H9 (cell line): ENCODE measurements around the gene DCHS2. TPM values are rescaled to one million over a fixed set of nuclear protein-coding genes. Genes with fewer than 3 reads are reported as not detected.

Source experiments
- DNase-seq: peaks from one replicate; pipeline ENCODE4 v3.0.0-alpha.2; 2017
- H2AFZ ChIP-seq: one replicate; pipeline ENCODE4 v1.6.1; 2013; ENCODE audit warnings: mild to moderate bottlenecking, low read length, control low read depth, moderate library complexity
- H2AK5ac ChIP-seq: 2 replicates; pipeline ENCODE4 v1.6.1; 2013; ENCODE audit warnings: low read length, control low read depth, mixed read lengths; ENCODE audit not compliant: insufficient read length
- H2BK120ac ChIP-seq: one replicate; pipeline ENCODE4 v1.6.1; 2013; ENCODE audit warnings: low read depth, mild to moderate bottlenecking, low read length, control low read depth, inconsistent platforms; ENCODE audit not compliant: poor library complexity, severe bottlenecking
- H2BK12ac ChIP-seq: 2 replicates; pipeline ENCODE4 v1.6.1; 2013; ENCODE audit warnings: low read length, control low read depth, mixed read lengths, low read depth; ENCODE audit not compliant: insufficient read length
- H2BK15ac ChIP-seq: 2 replicates; pipeline ENCODE4 v1.6.1; 2013; ENCODE audit warnings: low read depth, low read length, control low read depth
- H2BK20ac ChIP-seq: one replicate; pipeline ENCODE4 v1.6.1; 2013; ENCODE audit warnings: low read depth, mild to moderate bottlenecking, low read length, control low read depth, inconsistent platforms; ENCODE audit not compliant: poor library complexity, severe bottlenecking
- H2BK5ac ChIP-seq: 2 replicates; pipeline ENCODE4 v1.6.1; 2013; ENCODE audit warnings: low read length, control low read depth, mixed read lengths; ENCODE audit not compliant: insufficient read length
- H3K14ac ChIP-seq: 2 replicates; pipeline ENCODE4 v1.6.1; 2013; ENCODE audit warnings: low read length, control low read depth; ENCODE audit not compliant: insufficient read depth
- H3K18ac ChIP-seq: 2 replicates; pipeline ENCODE4 v1.6.1; 2013; ENCODE audit warnings: low read depth, mild to moderate bottlenecking, mixed read lengths, low read length, control low read depth; ENCODE audit not compliant: insufficient read length
- H3K23ac ChIP-seq: 2 replicates; pipeline ENCODE4 v1.6.1; 2013; ENCODE audit warnings: low read length, control low read depth, mixed read lengths, low read depth; ENCODE audit not compliant: insufficient read length
- H3K23me2 ChIP-seq: 2 replicates; pipeline ENCODE4 v1.6.1; 2013; ENCODE audit warnings: low read depth, mild to moderate bottlenecking, mixed read lengths, low read length, control low read depth; ENCODE audit not compliant: insufficient read length, poor library complexity, severe bottlenecking
- H3K27ac ChIP-seq: 2 replicates; pipeline ENCODE4 v1.5.1; 2013; ENCODE audit warnings: low read length, control low read depth, mixed read lengths, low read depth; ENCODE audit not compliant: insufficient read length
- H3K27me3 ChIP-seq: 2 replicates; pipeline ENCODE4 v1.6.1; 2013; ENCODE audit warnings: low read length, control low read depth, inconsistent platforms; ENCODE audit not compliant: insufficient read depth
- H3K4ac ChIP-seq: 2 replicates; pipeline ENCODE4 v1.6.1; 2013; ENCODE audit warnings: low read depth, mild to moderate bottlenecking, control low read depth, inconsistent platforms, low read length, moderate library complexity
- H3K4me1 ChIP-seq: 2 replicates; pipeline ENCODE4 v1.6.1; 2013; ENCODE audit warnings: low read length, control low read depth, inconsistent platforms; ENCODE audit not compliant: insufficient read depth
- H3K4me2 ChIP-seq: 2 replicates; pipeline ENCODE4 v1.6.1; 2013; ENCODE audit warnings: low read length, control low read depth, mixed read lengths; ENCODE audit not compliant: insufficient read length, insufficient read depth
- H3K56ac ChIP-seq: 2 replicates; pipeline ENCODE4 v1.6.1; 2013; ENCODE audit warnings: low read depth, mild to moderate bottlenecking, mixed read lengths, low read length, control low read depth; ENCODE audit not compliant: insufficient read length
- H3K79me1 ChIP-seq: 2 replicates; pipeline ENCODE4 v1.6.1; 2013; ENCODE audit warnings: low read depth, mild to moderate bottlenecking, moderate library complexity, low read length, control low read depth, inconsistent platforms; ENCODE audit not compliant: insufficient read depth, poor library complexity, severe bottlenecking
- H3K79me2 ChIP-seq: 2 replicates; pipeline ENCODE4 v1.6.1; 2013; ENCODE audit warnings: low read length, control low read depth, inconsistent platforms; ENCODE audit not compliant: insufficient read depth
- H3K9ac ChIP-seq: 2 replicates; pipeline ENCODE4 v1.6.1; 2013; ENCODE audit warnings: low read length, control low read depth, mixed read lengths; ENCODE audit not compliant: insufficient read length; ENCODE audit errors: extremely low read depth
- H3K9me3 ChIP-seq: one replicate; pipeline ENCODE4 v1.6.1; 2013; ENCODE audit warnings: low read depth, low read length, inconsistent platforms; ENCODE audit not compliant: control insufficient read depth
- H3T11ph ChIP-seq: one replicate; pipeline ENCODE4 v1.6.1; 2013; ENCODE audit warnings: mild to moderate bottlenecking, low read length, control low read depth, inconsistent platforms
- H4K20me1 ChIP-seq: one replicate; pipeline ENCODE4 v1.6.1; 2013; ENCODE audit not compliant: control insufficient read depth, insufficient read length, insufficient read depth
- H4K5ac ChIP-seq: 2 replicates; pipeline ENCODE4 v1.6.1; 2013; ENCODE audit warnings: low read depth, mild to moderate bottlenecking, mixed read lengths, low read length, control low read depth; ENCODE audit not compliant: insufficient read length
- H4K8ac ChIP-seq: replicated peaks from 2 replicates; pipeline ENCODE4 v1.6.1; 2013; ENCODE audit warnings: low read length, control low read depth, mixed read lengths, low read depth; ENCODE audit not compliant: insufficient read length
- H4K91ac ChIP-seq: 2 replicates; pipeline ENCODE4 v1.6.1; 2013; ENCODE audit warnings: low read depth, mild to moderate bottlenecking, moderate library complexity, mixed read lengths, low read length, control low read depth; ENCODE audit not compliant: insufficient read length
- H3K27ac Mint-ChIP-seq, 3 experiments: 2 replicates in 2 of 3; 3 replicates in 1 of 3; pipeline ENCODE4 v1.8.0; 2020 to 2021; ENCODE audit warnings: mixed read lengths in 3 of 3, mild to moderate bottlenecking in 1 of 3, moderate library complexity in 1 of 3
- H3K27me3 Mint-ChIP-seq: 2 replicates; pipeline ENCODE4 v1.8.0; 2021; ENCODE audit warnings: low read depth, mild to moderate bottlenecking, moderate library complexity, mixed read lengths
- H3K36me3 Mint-ChIP-seq, 3 experiments: 2 replicates in 2 of 3; 3 replicates in 1 of 3; pipeline ENCODE4 v1.8.0; 2020 to 2021; ENCODE audit warnings: low read depth in 3 of 3, mixed read lengths in 3 of 3; ENCODE audit not compliant: insufficient read depth in 1 of 3
- H3K4me1 Mint-ChIP-seq, 2 experiments: 2 replicates each; pipeline ENCODE4 v1.8.0; 2020; ENCODE audit warnings: mixed read lengths in 2 of 2
- H3K4me3 Mint-ChIP-seq, 2 experiments: 2 replicates in 1 of 2; 3 replicates in 1 of 2; pipeline ENCODE4 v1.8.0; 2020 to 2021; ENCODE audit warnings: mild to moderate bottlenecking in 2 of 2, mixed read lengths in 2 of 2, moderate library complexity in 1 of 2
- H3K9me3 Mint-ChIP-seq, 2 experiments: 2 replicates in 1 of 2; 3 replicates in 1 of 2; pipeline ENCODE4 v1.8.0; 2020; ENCODE audit warnings: mild to moderate bottlenecking in 2 of 2, mixed read lengths in 2 of 2, moderate library complexity in 1 of 2
- WGBS: extraction: QIAGEN DNeasy Blood & Tissue Kit; methylation state at CpG from one replicate; pipeline ENCODE4 v1.1.7; 2013; ENCODE audit warnings: missing lambda C conversion rate, low lambda C conversion rate, mixed read lengths; ENCODE audit not compliant: insufficient read length; ENCODE audit errors: extremely low coverage; 5-methylcytosine and 5-hydroxymethylcytosine counted together
- total RNA-seq: library from RNA; stranded (reverse); gene quantifications from 2 replicates; pipeline ENCODE4 v1.2.1, GENCODE V29; 2021
- TF ChIP-seq, protein P1 (sequence below): fragments of 200-600 bp; sonication (generic); conservative IDR thresholded peaks from 3 replicates; pipeline ENCODE4 v1.8.0; 2021; ENCODE audit warnings: antibody characterized with exemption, mild to moderate bottlenecking

The DCHS2 gene
- total RNA-seq, 1 experiment from 2014 or later = 0.57 TPM

DNA sequence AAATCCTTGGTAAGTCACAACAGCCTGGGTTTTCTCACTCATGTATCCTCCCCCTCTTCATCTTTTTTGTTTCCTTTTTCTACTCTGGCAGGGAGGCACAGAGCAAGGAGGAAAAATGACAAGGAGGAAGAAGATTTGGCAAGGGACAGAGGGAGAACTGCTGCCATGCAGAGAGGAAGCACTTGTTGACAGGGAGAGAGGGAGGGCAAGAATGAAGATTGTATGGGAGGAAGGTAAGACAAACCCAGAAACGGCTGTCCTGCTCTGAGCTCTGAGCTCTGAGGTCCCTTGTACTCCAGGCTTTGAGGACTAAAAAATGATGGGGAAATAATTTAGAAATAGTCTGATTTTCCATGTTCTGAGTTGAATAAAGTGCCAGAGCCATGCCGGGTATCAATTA is 123.9 kb downstream of the DCHS2 start:
- Mint-ChIP-seq H3K4me3 (no peak overlapping the region; a peak in 1 of 5 replicates), H3K4me1 (peaks cover 4 to 14% of the 10 kb centered on the region in 2 experiments), H3K27ac (no peak overlapping the region; a peak in 3 of 7 replicates), H3K27me3 (peaks cover 3% of the 10 kb centered on the region), H3K36me3 (no peaks in the 10 kb centered on the region), H3K9me3 (no peaks in the 10 kb centered on the region)
- Histone ChIP-seq H4K5ac (no peak overlapping the region), H3K23me2 (no peaks in the 10 kb centered on the region), H3K14ac (no peak overlapping the region), H2BK20ac (no peak overlapping the region), H4K91ac (no peak overlapping the region), H4K20me1 (no peaks in the 10 kb centered on the region), H2BK15ac (no peak overlapping the region), H2BK12ac (no peak overlapping the region), H3K79me2 (no peaks in the 10 kb centered on the region), H3K18ac (no peak overlapping the region), H3T11ph (no peak overlapping the region), H3K4me2 (no peak overlapping the region), H3K27me3 (no peaks in the 10 kb centered on the region), H2AK5ac (no peak overlapping the region), H3K9me3 (no peaks in the 10 kb centered on the region), H2BK120ac (no peak overlapping the region), H4K8ac (no peak overlapping the region), H3K4ac (no peak overlapping the region), H2BK5ac (no peak overlapping the region), H3K4me1 (no peaks in the 10 kb centered on the region; the same call in 1 of the 2 replicates), H3K23ac (no peak overlapping the region), H3K9ac (no peak overlapping the region), H3K27ac (no peak overlapping the region), H3K79me1 (no peaks in the 10 kb centered on the region), H3K56ac (no peak overlapping the region), H2AFZ (no peak overlapping the region)
- no peak for DNase-seq
- TF ChIP-seq, protein P1, sequence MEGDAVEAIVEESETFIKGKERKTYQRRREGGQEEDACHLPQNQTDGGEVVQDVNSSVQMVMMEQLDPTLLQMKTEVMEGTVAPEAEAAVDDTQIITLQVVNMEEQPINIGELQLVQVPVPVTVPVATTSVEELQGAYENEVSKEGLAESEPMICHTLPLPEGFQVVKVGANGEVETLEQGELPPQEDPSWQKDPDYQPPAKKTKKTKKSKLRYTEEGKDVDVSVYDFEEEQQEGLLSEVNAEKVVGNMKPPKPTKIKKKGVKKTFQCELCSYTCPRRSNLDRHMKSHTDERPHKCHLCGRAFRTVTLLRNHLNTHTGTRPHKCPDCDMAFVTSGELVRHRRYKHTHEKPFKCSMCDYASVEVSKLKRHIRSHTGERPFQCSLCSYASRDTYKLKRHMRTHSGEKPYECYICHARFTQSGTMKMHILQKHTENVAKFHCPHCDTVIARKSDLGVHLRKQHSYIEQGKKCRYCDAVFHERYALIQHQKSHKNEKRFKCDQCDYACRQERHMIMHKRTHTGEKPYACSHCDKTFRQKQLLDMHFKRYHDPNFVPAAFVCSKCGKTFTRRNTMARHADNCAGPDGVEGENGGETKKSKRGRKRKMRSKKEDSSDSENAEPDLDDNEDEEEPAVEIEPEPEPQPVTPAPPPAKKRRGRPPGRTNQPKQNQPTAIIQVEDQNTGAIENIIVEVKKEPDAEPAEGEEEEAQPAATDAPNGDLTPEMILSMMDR = no peak
- WGBS = no CpG with 5 or more reads among the region's 2 CpGs
